SKM-1 treated with dmso at 0.1 percent for 144 hours (cell line): ENCODE results near the gene IKZF1.
A peak's percentile ranks its signal among the peaks of the same experiment; 100 is the strongest.

ENCODE experiments used
- DNase-seq: peaks from one replicate; lab custom pipeline; 2025; ENCODE audit not compliant: unreplicated experiment; lab: John Stamatoyannopoulos, UW

The IKZF1 gene

GRCh38 chr7:50307368-50308032 lies 3.0 kb downstream of the IKZF1 start:
- peak; percentile 27 for DNase-seq

DNA sequence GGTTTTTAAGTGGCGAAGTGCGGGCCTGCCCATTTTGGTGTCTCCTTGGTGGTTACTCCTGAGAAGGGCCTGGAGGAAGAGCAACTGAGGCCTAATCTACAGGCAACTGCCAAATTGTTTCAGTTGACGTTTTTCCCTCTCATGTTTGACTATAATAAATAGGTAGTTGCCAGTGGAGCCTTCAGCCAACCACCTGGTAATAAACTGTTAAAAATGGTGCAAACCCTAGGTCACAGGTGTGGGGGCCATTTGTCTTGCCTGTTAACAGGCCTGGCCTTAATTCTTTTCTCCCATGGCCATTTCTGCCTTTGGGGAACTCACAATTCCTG lies 3.7 kb downstream of the IKZF1 start:
- DNase-seq, result no peak

- no peak for DNase-seq
Measured at GRCh38 chr7:50308532-50309385, 4.2 kb downstream of the IKZF1 start.

GRCh38 chr7:50309721-50310120 lies 5.2 kb downstream of the IKZF1 start:
- no peak for DNase-seq

GRCh38 chr7:50310361-50310760 lies 5.8 kb downstream of the IKZF1 start:
- peak; percentile 33 for DNase-seq

DNA sequence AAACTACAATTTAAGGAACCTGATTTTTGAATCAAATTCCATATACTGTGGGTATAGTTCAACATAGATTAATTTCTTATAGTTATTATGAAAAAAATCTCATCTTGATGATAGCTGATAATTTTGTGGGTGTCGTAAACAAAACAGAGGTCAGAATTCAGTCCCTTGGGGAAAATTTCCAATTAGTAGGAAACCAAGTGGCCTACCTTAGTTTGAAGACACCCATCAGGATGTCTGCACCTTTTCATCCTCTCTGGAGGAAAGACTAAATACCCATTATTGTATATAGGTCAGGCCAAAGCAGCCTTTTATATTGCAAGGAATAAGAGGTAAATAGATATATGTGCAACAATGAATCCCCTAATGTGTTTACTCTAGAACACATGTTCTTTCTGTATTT lies 6.4 kb downstream of the IKZF1 start:
- no peak for DNase-seq

GRCh38 chr7:50312250-50313162 lies 8.0 kb downstream of the IKZF1 start:
- peak; percentile 72 for DNase-seq

DNA sequence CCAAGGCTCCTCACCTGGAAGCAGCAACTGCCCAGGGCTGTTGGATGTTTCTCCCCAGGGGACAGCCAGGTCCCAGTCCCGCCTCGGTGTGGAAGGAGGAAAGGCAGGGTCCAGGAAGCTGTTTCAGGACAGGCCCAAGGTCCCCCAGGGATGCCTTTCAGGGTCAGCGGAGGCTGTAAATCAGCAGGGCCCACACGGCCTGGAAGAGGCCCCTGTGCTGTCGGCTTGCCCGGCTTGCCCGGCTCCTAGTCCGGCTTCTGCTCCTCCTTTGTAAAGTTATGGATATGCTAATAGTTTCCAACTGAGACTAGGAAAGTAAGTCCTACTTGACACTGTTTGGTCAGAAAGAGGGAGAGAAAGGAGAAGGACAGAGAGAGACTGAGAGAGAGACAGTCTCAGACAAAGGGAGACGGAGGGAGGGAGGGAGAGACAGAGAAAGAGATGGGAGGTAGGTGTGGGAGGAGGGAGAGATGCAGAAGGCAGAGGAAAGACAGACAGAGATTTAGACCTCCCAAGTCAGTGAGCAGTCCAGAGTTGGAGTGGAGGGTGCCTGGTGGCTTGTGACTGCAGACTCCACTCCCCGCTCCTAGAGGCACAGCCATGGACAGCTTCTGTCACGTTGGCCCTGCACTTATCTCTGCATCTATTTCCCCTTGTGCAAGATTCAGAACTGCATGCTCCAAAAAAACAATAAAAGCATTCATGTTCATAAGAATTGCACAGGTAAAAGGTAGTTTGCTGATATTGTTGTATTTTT lies 10.5 kb downstream of the IKZF1 start:
- no peak for DNase-seq

GRCh38 chr7:50315739-50316671 lies 11.5 kb downstream of the IKZF1 start:
- DNase-seq, result no peak

DNA sequence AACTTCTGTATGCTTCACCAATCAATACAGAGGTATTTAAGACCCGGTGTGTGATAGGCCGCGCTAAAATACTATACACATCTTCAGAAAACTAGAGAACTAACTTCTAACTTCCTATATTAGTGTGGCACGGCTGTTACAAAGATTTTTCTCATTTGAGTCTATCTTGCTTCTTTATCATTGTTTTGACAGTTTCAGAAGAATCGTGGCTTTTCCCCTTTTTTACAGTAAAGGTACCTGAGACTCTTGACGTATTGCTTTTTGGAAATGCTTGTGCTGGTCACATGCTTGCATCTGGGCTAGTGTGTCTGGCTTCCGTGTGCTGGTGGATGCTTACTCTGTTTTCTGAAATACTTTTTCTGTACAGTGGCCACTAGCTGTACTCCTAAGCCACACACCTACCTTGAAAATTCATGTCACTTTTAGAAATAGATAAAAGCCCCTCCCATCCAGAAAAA lies 12.7 kb downstream of the IKZF1 start:
- no peak for DNase-seq

DNA sequence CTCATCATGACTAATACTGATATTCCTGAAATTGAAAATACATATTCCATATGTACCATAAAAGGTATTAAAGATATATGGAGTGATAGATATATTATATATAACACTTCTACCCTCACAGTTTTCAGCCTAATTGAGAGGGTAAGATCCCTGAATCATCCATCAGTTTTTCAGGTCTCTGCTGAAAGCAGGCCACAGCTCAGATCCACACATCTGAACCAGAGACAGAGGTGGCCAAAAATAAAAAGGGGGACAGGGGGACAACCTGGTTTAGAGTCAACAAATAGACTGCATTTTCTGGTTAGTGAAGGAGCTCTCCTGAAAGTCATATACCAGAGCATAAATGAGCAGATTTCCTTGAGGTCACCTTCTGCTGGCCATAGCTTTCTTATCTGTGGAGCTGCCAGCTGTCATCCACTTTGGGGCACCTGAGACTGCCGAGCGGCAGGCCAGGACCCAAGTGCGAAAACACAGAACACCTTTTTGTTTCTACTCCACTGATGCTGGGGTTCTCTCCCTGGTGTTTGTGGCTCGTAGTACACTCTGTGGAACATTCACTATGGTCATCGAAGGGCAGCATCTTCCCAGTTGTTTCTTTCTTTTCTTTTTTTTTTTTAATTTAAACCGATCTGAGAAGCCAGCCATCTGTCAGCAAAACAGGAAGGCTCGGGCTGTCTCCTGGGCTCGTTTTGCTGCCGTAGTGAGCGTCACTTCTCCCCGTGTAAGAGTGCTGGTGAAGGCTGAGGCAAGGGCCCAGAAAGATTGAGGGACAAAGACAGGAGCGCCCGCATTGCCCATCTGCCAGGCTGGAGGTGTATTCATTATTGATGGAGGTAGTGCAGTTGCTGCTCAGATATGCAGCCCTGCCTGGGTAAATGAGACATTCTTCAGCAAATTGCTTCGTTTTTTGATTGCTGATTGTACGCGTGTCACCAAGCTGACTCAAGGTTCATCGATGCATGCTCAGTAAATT lies 13.5 kb downstream of the IKZF1 start:
- DNase-seq, result no peak

- DNase-seq, result no peak
Measured at GRCh38 chr7:50321487-50322067, 17.1 kb downstream of the IKZF1 start.

- DNase-seq, result no peak
Measured at GRCh38 chr7:50324113-50324512, 19.6 kb downstream of the IKZF1 start.

- DNase-seq, result no peak
Measured at GRCh38 chr7:50327443-50327842, 22.9 kb downstream of the IKZF1 start.

DNA sequence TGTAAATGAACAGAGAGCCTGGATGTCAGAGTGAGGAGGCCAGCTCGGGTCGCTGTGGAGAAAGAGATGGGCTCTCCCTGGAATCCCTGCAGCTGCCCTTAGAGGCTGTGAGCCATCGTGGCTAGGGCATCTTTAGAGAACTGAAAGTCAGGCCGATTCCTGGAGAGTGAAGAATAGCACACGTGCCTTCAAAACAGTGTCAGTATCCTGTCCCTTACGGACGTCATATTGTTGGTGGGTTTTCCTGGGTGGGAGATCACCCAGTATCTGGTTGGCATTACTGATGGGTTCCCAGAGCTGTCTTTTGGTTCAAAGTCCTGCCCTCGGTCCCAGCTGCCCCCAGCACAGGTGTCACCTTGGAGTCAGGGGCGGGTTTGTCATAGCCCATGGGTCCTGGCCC lies 25.3 kb downstream of the IKZF1 start:
- DNase-seq, result no peak

DNA sequence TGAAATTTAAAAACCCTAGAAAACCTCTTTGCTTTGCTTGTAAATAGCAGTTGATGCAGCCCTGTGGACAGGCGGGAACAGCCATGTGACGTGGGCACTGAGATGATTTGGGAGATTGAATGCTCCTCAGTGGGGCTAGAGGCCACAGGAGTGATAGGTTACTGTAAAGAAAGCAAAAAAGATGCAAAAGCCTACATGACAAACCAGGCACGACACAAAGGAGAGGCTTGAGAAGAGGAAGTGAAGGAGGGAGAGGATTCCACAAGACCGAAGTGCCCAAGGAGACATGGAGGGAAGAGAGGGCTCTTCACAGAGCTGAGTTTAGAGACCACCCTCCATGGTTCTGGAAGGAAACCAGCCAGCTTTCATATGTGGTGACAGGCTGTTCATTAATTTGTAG lies 25.7 kb downstream of the IKZF1 start:
- no peak for DNase-seq

DNA sequence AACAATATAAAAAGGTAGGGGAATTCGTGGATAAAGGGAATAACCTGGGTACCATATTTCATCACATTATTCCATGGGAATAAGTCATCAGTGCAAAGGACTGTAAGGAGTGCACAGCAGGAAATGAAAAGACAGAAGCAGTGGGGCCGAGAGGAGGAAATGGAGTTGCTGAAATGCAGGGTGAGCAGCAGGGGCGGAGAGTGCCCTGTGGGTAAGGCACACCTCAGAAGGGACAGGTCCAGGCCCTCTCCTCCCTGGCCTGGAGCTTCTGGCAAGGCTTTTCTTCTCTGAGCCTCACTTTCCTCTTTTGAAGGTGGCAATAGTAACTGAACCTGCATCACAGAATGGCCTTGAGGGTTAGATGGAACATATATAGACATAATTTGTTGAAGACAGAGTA lies 26.2 kb downstream of the IKZF1 start:
- DNase-seq, result no peak

DNA sequence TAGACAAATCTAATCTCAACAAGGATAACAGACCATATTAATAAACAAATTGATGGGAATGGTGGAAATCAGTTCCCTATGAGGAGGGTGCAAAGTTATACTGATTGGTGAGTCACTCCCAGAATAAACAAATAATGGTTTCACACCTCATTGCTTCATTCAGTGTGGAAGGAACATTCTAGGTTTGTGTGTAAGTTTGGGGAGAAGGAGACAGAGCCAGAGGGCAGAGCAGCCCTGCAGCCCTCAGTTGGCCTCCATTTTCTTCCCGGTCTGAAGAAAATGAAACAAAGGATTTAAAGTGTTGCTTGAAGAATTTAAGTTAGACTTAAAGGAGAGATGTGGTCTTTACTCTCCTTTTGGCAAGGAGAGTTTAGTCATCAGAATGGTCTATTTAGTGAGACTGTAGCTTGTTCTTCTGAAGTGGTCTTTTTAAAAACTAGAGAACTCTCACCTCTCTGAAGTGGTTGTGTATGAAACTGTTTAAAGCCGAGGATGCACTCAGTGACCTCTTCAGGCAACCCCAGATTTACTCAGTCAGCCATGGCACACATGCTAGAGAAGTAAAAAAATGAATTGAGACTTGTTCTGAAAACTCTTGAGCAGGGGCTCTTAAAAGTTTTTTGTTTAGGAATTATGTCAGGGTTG lies 27.2 kb downstream of the IKZF1 start:
- no peak for DNase-seq
